Karpas-422 (cell line): ENCODE results near the gene BCL3. TPM values are rescaled to one million over a fixed set of nuclear protein-coding genes. Genes with fewer than 3 reads are reported as not detected.
"Not testable (repeated sequence)": the region's sequence is repeated elsewhere in the genome, so short reads cannot be mapped to it uniquely, and the experiment has no call there.

Experiments used
- DNase-seq: peaks from one replicate; pipeline ENCODE4 v3.0.0-alpha.2; 2015
- H2AFZ ChIP-seq: fragments of 200-600 bp; sonication (generic); 2 replicates; pipeline ENCODE4 v1.6.1; 2014; ENCODE audit warnings: antibody characterized with exemption, low read length, mixed read lengths
- H3K27ac ChIP-seq: fragments of 200-600 bp; sonication (generic); 2 replicates; pipeline ENCODE4 v1.5.1; 2014; ENCODE audit warnings: mild to moderate bottlenecking, low read length, moderate library complexity
- H3K27me3 ChIP-seq: fragments of 200-600 bp; sonication (generic); 2 replicates; pipeline ENCODE4 v1.6.1; 2014; ENCODE audit warnings: low read length, mixed read lengths
- H3K36me3 ChIP-seq: fragments of 200-600 bp; sonication (generic); 2 replicates; pipeline ENCODE4 v1.6.1; 2014; ENCODE audit warnings: low read length, mixed read lengths; ENCODE audit not compliant: insufficient read depth
- H3K4me1 ChIP-seq: fragments of 200-600 bp; sonication (generic); 2 replicates; pipeline ENCODE4 v1.6.1; 2014; ENCODE audit warnings: mild to moderate bottlenecking, low read length, mixed read lengths
- H3K4me2 ChIP-seq: fragments of 200-600 bp; sonication (generic); 2 replicates; pipeline ENCODE4 v1.6.1; 2014; ENCODE audit warnings: low read length, low read depth, mild to moderate bottlenecking; ENCODE audit not compliant: poor library complexity, severe bottlenecking
- H3K4me3 ChIP-seq: fragments of 200-600 bp; sonication (generic); 2 replicates; pipeline ENCODE4 v1.5.1; 2014; ENCODE audit warnings: mild to moderate bottlenecking, antibody characterized with exemption, low read length, mixed read lengths
- H3K79me2 ChIP-seq: fragments of 200-600 bp; sonication (generic); 2 replicates; pipeline ENCODE4 v1.6.1; 2014; ENCODE audit warnings: mild to moderate bottlenecking, low read length, mixed read lengths
- H3K9ac ChIP-seq: fragments of 200-600 bp; sonication (generic); 2 replicates; pipeline ENCODE4 v1.6.0; 2014; ENCODE audit warnings: low read length
- H3K9me2 ChIP-seq: fragments of 200-600 bp; sonication (generic), shearing (Covaris generic); replicated peaks from 2 replicates; pipeline ENCODE4 v1.6.0; 2014; ENCODE audit warnings: mild to moderate bottlenecking, low read length, moderate library complexity; ENCODE audit not compliant: insufficient read depth
- H3K9me3 ChIP-seq: fragments of 300-700, 200-600 bp; sonication (generic); 2 replicates; pipeline ENCODE4 v1.6.1; 2014; ENCODE audit warnings: low read length, mixed read lengths
- H4K20me1 ChIP-seq: fragments of 200-600 bp; sonication (generic); 2 replicates; pipeline ENCODE4 v1.6.1; 2014; ENCODE audit warnings: mild to moderate bottlenecking, antibody characterized with exemption, low read length, low read depth; ENCODE audit not compliant: insufficient read depth
- total RNA-seq: library from RNA; depleted of rRNA; stranded (reverse); fragments of >200 nt; shearing (Covaris generic); gene quantifications from 2 replicates; pipeline ENCODE4 v1.2.3, GENCODE V29; 2014; ENCODE audit warnings: low replicate concordance

Gene BCL3
- total RNA-seq, 1 experiment from 2014 or later, result not detected

GRCh38 chr19:44718441-44719261, 29.9 kb upstream of the BCL3 start:
- Histone ChIP-seq H3K79me2 (no peaks in the 10 kb centered on the region), H4K20me1 (no peaks in the 10 kb centered on the region), H3K9me2 (no peaks in the 10 kb centered on the region), H3K9ac (no peak overlapping the region), H3K4me1 (peaks cover 5% of the 10 kb centered on the region), H3K4me3 (no peak overlapping the region), H3K4me2 (no peak overlapping the region), H3K27me3 (no peaks in the 10 kb centered on the region), H3K9me3 (peaks cover 7% of the 10 kb centered on the region), H3K36me3 (no peaks in the 10 kb centered on the region), H2AFZ (no peak overlapping the region), H3K27ac (no peak overlapping the region)
- DNase-seq, result no peak

DNA sequence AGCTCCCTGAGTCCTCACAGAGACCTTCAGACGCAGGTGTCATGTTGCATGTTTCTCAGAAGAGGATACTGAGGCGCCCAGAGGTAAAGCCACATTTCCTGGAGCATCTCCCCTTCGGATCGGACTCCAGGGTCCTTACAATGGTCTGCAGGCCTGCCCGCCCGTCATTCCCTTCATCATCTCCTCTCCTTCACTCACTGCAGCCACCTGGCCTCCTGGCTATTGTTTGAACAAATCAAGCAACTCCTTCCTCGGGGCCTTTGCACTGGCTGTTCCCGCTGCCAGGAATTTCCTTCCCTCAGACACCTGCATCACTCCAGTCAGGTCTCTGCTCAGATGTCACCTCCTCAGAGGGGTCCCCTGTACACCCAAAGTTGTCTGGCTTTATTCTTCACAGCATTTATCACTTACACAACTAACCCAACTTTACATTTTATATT, 29.2 kb upstream of the BCL3 start:
- no peaks in the 10 kb centered on the region for H3K36me3 ChIP-seq
- H3K9ac ChIP-seq, result no peak overlapping the region
- no peaks in the 10 kb centered on the region for H3K9me2 ChIP-seq
- H3K79me2 ChIP-seq, result no peaks in the 10 kb centered on the region
- H3K27me3 ChIP-seq, result no peaks in the 10 kb centered on the region
- H3K9me3 ChIP-seq, result peaks cover 7% of the 10 kb centered on the region
- H3K4me2 ChIP-seq, result no peak overlapping the region
- no peak for DNase-seq
- no peaks in the 10 kb centered on the region for H4K20me1 ChIP-seq
- H3K4me3 ChIP-seq, result no peak overlapping the region
- peaks cover 5% of the 10 kb centered on the region for H3K4me1 ChIP-seq
- no peak overlapping the region for H2AFZ ChIP-seq
- H3K27ac ChIP-seq, result no peak overlapping the region

DNA sequence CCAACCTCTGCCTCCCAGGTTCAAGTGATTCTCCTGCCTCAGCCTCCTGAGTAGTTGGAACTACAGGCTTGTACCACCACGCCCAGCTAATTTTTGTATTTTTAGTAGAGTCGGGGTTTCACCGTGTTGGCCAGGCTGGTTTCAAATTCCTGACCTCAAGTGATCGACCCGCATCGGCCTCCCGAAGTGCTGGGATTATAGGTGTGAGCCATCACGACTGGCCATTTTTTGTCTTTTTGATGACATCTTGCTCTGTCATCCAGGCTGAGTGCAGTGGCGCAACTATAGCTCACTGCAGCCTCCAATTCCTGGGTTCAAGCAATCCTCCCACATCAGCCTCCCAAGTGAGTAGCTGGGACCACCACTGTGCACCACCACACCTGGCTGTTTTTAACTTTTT, 28.1 kb upstream of the BCL3 start:
- not testable (repeated sequence) for H3K36me3 ChIP-seq, H3K27me3 ChIP-seq, H3K4me2 ChIP-seq, H3K4me1 ChIP-seq, H3K9me3 ChIP-seq, H4K20me1 ChIP-seq, H3K27ac ChIP-seq, H3K9ac ChIP-seq, H3K4me3 ChIP-seq, H3K9me2 ChIP-seq, H3K79me2 ChIP-seq, H2AFZ ChIP-seq, DNase-seq

DNA sequence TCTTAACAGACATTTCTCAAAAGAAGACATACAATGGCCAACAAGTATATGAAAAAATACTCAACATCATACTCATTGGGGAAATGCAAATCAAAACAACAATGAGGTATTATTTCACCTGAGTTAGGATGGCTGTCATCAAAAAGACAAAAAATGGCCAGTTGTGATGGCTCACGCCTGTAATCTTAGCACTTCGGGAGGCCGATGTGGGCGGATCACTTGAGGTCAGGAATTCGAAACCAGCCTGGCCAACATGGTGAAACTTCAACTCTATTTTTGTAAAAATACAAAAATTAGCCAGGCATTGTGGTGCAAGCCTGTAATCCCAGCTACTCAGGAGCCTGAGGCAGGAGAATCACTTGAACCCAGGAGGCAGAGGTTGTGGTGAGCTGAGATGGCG, 27.6 kb upstream of the BCL3 start:
- H3K4me2 ChIP-seq, result no peak overlapping the region
- no peaks in the 10 kb centered on the region for H3K9me3 ChIP-seq
- no peaks in the 10 kb centered on the region for H3K79me2 ChIP-seq
- no peak for DNase-seq
- no peak overlapping the region for H3K4me3 ChIP-seq
- no peaks in the 10 kb centered on the region for H3K36me3 ChIP-seq
- no peaks in the 10 kb centered on the region for H3K9me2 ChIP-seq
- H3K9ac ChIP-seq, result no peak overlapping the region
- no peaks in the 10 kb centered on the region for H4K20me1 ChIP-seq
- no peak overlapping the region for H2AFZ ChIP-seq
- H3K4me1 ChIP-seq, result peaks cover 5% of the 10 kb centered on the region
- H3K27me3 ChIP-seq, result no peaks in the 10 kb centered on the region
- H3K27ac ChIP-seq, result no peak overlapping the region

- H3K4me1 ChIP-seq, result not testable (repeated sequence)
Measured at GRCh38 chr19:44721369-44721768, 27.1 kb upstream of the BCL3 start.

DNA sequence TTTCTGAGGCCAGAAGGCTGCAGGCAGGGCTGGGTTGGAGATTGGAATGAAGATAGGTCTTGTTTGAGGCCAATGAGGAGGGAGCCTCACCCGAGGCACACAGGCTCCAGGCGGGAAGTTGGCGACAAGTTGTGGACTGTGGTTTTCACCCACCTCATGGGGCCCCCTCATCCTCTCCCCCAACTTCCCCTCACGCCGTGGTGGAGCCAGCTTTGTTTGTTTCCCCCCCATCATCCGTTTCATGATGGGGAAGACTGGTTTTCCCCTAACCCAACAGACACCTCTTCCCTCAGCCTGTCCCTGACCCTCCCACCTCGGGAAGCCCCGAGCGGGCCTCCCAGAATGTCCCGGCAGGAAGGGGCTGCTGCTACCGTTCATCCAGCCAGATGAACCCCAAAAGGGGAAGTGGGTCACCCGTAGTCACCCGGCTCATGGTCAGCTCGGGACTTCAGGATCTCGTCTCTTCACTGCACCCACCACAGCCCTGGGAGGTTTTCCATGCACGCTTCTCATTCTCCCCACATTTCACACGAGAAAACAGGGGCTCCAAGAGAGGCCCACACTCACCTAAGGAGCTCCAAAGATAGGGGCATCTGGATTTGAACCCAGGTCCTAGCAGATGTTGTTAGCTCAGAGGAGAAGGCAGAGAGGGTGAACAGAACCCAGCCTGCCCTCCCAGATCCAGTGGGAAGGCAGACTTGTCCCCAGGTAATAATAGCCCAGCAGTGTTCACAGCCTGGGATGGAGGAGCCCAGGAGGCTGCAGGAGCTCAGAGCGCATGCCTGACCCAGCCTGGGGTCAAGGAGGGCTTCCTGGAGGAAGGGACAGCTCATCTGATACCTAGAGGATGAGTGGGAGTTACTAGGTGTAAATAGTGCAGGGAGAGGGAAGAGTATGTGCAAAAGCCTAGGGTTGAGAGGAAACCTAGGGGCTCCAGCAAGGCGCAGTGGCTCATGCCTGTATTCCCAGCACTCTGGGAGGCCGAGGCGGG, 26.1 kb upstream of the BCL3 start:
- Histone ChIP-seq H3K27me3 (no peaks in the 10 kb centered on the region), H4K20me1 (no peaks in the 10 kb centered on the region), H3K27ac (no peak overlapping the region), H2AFZ (no peak overlapping the region), H3K9me2 (no peaks in the 10 kb centered on the region), H3K4me2 (no peak overlapping the region), H3K79me2 (no peaks in the 10 kb centered on the region), H3K9me3 (no peaks in the 10 kb centered on the region), H3K4me1 (peaks cover 5% of the 10 kb centered on the region), H3K9ac (no peak overlapping the region), H3K36me3 (no peaks in the 10 kb centered on the region), H3K4me3 (no peak overlapping the region)
- DNase-seq, result no peak

More at GRCh38 chr19:44721369-44721768, 27.1 kb upstream of the BCL3 start:
- H3K27ac ChIP-seq, H3K36me3 ChIP-seq, H4K20me1 ChIP-seq, H3K27me3 ChIP-seq, DNase-seq, H3K9me2 ChIP-seq, H3K9ac ChIP-seq, H3K9me3 ChIP-seq, H3K79me2 ChIP-seq, H3K4me3 ChIP-seq, H2AFZ ChIP-seq, H3K4me2 ChIP-seq: not testable (repeated sequence)

DNA sequence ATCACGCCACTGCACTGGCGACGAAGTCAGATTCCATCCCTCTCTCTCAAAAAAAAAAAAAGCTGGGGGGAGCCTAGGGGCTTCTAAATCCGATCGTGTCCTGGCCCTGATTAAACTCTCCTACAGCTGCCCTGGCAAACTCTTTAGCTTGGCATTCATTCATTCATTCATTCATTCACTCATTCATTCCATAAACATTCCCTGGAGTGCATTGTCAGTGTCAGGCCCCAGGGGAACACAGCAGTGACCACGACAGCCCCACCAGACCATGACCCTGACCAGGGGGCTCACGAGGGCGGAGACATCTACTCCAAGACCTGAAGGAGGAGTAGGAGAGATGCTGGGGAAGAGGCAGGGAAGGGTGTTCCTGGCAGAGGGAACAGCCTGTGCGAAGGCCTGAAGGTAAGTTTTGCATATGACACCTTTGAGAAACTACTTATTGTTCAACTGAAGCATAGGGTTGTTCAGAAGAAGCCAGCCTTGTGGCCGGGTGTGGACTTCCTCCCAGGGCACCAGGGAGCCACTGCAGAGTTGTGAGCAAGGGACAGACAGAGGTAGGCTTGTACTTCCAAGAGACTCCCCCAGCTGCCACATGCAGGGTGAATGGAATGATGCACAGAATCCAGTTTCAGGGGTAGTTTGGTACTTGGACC, 25.1 kb upstream of the BCL3 start:
- H3K4me2 ChIP-seq, result no peak overlapping the region
- H2AFZ ChIP-seq, result no peak overlapping the region
- no peaks in the 10 kb centered on the region for H3K27me3 ChIP-seq
- peaks cover 5% of the 10 kb centered on the region for H3K4me1 ChIP-seq
- no peaks in the 10 kb centered on the region for H3K79me2 ChIP-seq
- H3K36me3 ChIP-seq, result no peaks in the 10 kb centered on the region
- no peak overlapping the region for H3K27ac ChIP-seq
- H3K9me2 ChIP-seq, result no peaks in the 10 kb centered on the region
- no peak overlapping the region for H3K9ac ChIP-seq
- H3K4me3 ChIP-seq, result no peak overlapping the region
- no peaks in the 10 kb centered on the region for H4K20me1 ChIP-seq
- no peak for DNase-seq
- H3K9me3 ChIP-seq, result no peaks in the 10 kb centered on the region

GRCh38 chr19:44723952-44724319, 24.6 kb upstream of the BCL3 start:
- Histone ChIP-seq H3K36me3 (no peaks in the 10 kb centered on the region), H2AFZ (no peak overlapping the region), H3K9me2 (no peaks in the 10 kb centered on the region), H3K4me3 (no peak overlapping the region), H3K4me1 (peaks cover 5% of the 10 kb centered on the region), H3K27me3 (no peaks in the 10 kb centered on the region), H4K20me1 (no peaks in the 10 kb centered on the region), H3K4me2 (no peak overlapping the region), H3K79me2 (no peaks in the 10 kb centered on the region), H3K27ac (no peak overlapping the region), H3K9me3 (no peaks in the 10 kb centered on the region), H3K9ac (no peak overlapping the region)
- peak; percentile 88 for DNase-seq
